UCSD-AML1 (cell line): Measurements from ENCODE around the gene LAMC1.

Experiments used
- DNase-seq: peaks from one replicate; lab custom pipeline; 2025; ENCODE audit not compliant: unreplicated experiment; lab: John Stamatoyannopoulos, UW

The LAMC1 gene

DNA sequence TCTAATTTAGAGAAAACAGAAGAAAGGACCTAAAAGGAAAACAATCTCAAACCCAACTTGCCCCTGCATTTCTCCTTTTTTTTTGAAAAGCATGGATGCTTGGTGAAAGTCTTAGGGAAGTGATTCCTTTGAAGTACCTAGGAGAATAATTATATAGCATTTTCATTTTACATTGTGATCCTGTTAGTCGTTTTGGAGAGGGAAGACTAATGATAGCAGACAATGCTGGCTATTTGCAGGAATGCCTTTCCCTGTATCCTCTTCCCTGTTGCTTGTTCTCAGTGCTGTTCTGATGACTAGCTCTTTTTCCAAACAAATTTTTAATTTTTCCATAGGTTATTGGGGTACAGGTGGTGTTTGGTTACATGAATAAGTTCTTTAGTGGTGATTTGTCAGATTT lies 53.9 kb downstream of the LAMC1 start:
- no peak for DNase-seq

DNA sequence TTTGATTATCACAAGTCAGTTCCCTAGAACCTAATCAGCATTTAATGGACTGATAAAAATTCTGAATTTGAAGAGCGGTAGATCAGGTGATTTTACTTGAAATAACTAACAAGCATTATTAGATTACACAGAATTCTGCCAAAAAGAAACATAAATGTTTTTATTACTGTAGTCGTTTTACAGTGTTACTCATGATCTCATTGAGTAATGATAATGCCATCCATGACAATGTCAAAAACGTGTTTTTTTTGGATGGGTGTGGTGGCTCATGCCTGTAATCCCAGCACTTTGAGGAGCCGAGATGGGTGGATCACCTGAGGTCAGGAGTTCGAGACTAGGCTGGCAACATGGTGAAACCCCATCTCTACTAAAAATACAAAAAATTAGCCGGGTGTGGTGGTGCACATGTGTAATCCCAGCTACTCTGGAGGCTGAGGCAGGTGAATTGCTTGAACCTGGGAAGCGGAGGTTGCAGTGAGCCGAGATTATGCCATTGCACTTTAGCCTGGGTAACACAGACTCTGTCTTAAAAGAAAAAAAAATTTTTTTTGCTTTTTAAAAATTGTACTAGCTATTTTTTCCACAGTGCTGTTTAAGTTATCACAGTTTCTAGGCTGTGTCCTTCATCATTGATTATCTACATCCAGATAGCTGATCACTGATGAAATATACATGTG lies 56.6 kb downstream of the LAMC1 start:
- no peak for DNase-seq

GRCh38 chr1:183080406-183080805 lies 57.2 kb downstream of the LAMC1 start:
- DNase-seq, result no peak

- no peak for DNase-seq
Measured at GRCh38 chr1:183081402-183082120, 58.3 kb downstream of the LAMC1 start.

DNA sequence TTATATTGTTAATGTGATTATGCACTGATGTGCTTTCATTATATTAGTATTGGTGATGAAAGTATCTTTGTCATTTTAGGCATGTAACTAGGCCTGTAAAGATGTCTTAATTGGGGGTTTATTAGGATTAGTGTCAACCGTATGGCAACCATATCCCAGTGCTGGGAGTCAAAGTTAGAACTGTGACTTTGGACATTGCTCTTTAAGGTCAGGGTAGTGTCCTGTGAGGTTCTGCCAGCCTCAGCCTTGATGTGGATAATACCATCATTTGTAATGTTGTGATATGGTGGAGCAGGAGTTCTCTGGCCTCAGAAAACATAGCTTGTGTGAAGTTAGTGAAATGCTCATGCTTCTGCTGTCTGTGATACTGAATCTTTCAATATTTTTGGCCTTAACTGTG lies 59.4 kb downstream of the LAMC1 start:
- no peak for DNase-seq

DNA sequence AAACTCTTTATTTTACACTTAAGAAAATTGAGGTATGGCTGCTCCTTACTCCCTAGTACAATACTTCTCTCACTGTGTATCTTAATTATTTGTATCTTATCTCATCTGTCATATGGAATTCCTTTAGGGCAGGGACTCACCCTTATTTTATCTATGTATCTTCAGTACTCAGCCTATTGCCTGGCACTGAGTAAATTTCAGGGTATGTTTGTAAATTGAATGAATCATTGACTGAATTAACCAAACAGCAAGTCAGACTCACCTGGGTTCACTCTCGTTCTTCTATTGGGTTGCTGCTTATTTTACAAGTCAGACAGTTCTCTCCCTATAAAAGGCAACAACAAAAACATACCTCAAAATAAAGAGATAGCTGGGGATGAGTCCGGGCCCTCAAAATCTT lies 63.8 kb downstream of the LAMC1 start:
- DNase-seq, result no peak

- DNase-seq, result no peak
Measured at GRCh38 chr1:183089025-183089639, 65.9 kb downstream of the LAMC1 start.

GRCh38 chr1:183090391-183091006 lies 67.3 kb downstream of the LAMC1 start:
- DNase-seq, result no peak

DNA sequence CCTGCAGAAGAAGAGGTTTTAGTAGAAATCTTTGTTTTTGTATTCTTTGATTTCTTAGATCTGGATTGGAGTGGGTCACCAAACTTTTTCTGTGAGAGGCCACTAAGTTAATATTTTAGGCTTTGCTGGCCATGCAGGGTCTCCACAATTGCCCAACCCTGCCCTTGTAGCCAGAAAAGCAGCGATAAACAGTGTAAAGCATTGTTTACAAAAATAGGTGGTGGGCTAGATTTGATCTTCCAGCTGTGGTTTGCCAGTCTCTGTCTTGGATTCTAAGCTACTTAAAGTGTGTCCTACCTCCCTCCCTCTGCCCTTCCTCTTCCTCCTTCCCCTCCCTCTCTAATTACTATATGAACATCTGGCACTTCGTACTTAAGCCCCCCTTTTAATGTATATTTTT lies 68.0 kb downstream of the LAMC1 start:
- DNase-seq, result no peak

DNA sequence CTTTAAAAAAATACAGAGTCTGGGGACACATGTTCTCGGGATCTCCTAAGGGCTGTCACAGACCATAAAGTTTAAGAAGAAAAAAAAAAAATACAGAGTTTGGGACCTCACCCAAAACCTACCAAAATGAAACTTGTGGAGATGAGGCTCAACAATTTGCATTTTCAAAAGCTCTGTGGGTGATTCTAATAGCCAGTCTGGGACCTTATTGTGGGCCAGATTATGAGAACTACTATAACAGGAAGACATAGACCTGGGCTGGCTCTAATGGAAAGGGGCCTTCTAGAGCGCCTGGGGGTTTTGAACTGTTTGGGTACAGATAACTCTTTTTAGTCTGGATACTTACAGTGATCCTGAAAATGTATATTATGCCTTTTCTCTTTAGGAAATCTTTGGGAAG lies 69.1 kb downstream of the LAMC1 start:
- no peak for DNase-seq

DNA sequence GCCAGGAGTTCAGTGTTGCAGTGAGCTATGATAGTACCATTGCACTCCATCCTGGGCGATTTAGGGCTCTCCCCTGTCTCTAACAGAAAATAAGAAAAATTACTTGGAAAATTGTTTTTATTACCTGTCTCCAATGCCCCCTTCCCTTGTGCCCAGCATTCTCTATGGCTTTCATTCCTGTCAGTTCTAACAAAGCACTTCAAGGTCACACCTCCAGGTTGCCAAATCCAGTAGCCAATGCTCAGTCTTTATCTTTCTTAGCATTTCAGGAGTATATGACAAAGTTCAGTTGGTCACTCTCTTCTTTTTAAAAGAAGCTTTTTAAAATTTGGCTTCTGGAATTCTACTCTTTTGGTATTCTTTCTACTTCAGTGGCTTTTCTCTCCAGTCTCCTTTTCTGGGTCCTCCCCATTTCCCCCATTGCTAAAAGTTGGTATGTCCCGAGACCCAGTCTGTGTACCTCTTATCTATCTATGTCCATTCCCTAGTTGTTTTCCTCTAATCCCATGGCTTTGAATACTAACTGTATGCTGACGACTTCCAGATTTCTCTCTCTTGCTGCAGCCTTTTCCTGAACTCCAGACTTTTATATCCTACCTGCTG lies 69.9 kb downstream of the LAMC1 start:
- no peak for DNase-seq

DNA sequence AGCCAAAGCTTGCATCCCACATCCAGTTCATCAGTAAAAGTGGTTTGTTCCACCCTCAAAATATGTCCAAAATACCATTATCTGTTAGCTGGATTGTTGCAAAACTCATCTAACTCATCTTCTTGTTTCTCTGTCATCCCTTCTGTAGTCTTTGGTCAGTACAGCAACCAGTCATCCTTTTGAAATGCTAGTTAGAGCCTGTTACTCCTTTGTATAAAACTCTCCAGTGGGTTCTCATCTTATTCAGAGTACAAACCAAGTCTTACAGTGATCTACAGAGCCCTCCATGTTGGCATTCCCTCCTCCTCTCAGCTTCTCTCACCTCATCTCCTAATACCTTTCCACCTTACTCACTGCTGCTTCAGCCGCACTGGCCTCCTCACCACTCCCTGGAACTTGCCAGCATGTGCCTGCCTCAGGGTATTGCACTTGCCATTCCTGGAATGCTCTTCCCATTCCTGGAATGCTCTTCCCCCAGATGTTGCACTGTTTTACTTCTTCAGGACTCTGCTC lies 70.6 kb downstream of the LAMC1 start:
- no peak for DNase-seq

- DNase-seq, result no peak
Measured at GRCh38 chr1:183094351-183094750, 71.1 kb downstream of the LAMC1 start.

DNA sequence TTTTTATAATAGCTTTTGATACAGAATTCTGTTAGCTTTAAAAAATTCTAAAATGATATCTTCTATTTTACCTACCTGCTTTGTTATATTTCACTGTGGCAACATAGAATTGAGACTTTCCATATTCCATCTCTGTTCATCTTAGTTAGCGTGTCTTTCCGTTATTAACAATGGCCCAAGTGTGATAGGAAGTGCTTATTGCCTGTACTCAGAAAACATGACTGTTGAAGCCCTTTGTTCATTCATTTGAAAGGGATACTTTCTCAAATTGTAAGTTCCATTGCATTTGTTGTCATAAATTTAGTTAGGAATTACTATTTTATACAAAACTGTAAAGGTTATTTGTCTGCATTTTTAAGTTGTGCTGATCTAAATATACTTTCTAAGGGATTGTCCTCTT lies 73.1 kb downstream of the LAMC1 start:
- no peak for DNase-seq

- DNase-seq, result no peak
Measured at GRCh38 chr1:183096894-183097293, 73.7 kb downstream of the LAMC1 start.

GRCh38 chr1:183097438-183098051 lies 74.3 kb downstream of the LAMC1 start:
- DNase-seq, result no peak

GRCh38 chr1:183098317-183098716 lies 75.1 kb downstream of the LAMC1 start:
- DNase-seq, result no peak

DNA sequence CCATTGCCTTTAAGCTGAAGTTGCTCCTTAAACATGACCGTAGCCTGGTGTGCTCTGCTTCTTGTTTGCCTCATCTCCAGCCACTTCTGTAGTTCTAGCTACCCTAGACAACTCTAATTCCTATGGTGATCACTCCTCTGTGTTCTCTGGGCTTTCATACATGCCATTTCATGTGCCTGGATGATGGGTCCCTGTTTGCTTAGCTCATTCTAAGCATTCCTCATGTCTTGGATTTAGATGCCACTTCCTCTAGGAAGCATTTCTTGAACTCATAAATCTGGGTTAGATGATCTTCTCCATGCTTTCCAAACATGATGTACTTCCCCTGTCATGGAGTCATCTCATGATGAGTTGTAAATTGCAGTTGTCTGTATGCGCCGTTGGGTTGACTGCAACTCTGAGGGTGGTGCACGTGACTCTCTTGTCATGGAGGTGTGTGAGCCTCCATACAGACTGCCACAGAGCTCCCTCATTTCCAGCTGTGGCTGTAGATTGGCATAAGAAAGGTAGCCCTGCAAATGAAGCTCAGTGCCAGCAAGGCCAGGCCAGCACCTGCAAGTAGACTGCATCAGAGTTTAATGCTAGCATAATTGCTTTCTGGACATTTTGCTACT lies 77.2 kb downstream of the LAMC1 start:
- no peak for DNase-seq

- no peak for DNase-seq
Measured at GRCh38 chr1:183101081-183101480, 77.9 kb downstream of the LAMC1 start.

DNA sequence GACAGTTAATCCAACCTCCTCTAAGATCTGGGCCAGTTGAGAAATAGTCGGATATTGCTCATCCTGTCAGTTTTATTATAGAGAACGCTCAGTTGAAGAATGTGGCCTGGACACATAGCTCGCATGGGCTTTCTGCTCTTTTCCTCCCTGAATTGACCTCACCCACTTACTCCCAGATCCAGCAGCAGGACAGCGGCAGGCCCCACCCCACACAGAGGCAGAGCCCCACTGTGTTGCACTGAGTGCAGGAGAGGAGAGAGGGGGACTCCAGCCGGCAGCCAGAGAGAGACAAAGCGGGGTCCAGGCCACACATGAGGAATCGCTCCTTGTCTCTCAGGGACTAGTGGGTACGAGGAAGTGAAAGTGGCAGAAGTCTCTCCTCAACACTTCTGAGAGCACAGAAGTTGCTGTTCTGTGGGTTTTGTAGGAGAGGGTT lies 78.6 kb downstream of the LAMC1 start:
- no peak for DNase-seq
